Measurements from ENCODE around the gene CCDC85C. TPM values are rescaled to one million over a fixed set of nuclear protein-coding genes. Genes with fewer than 3 reads are reported as not detected.

The CCDC85C gene
- total RNA-seq, 2 experiments from 2014 or later = 6.8 to 7.9 TPM

DNA sequence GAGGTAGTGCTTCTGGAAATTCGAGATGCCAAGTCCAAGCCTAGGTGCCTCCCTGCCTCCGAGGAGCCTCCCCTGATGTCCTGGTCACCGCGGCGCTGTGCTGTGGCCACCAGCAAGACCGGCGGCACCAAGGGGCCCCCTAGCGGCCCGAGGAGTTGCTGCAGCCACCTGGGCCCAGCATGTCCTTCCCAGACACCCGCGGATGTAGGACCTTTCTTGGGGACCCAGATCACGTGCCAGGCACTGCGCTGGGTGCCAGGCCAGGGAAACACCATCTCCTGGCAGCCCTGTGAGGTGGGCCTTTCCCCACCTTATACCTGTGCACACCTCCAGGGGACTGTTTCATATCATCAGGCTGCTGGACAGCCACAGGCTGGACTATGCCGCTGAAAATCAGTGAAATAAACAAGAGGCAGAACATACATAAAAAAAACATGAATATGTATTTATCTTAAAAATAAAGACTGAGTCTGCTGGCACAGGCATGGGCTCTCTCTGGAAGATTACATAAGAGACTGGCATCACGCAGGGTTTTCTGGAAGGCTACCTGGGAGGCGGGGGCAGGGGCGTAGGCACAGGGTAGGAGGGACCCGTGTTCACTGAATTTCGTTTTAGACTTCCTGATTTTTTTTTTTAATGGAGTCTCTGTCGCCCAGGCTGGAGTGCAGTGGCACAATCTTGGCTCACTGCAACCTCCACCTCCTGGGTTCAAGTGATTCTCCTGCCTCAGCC, 25.0 kb upstream of the CCDC85C start:
- Mint-ChIP-seq H3K4me3 (no peak overlapping the region), H3K27me3 (peaks cover 11% of the 10 kb centered on the region), H3K4me1 (ENCODE audit: low read depth) (peaks cover 4% of the 10 kb centered on the region), H3K9me3 (no peaks in the 10 kb centered on the region), H3K27ac (no peak overlapping the region), H3K36me3 (ENCODE audit: low read depth) (no peaks in the 10 kb centered on the region)
- peak; percentile 76 for DNase-seq
- ChIA-PET POLR2A (interaction anchor here (0.6 kb wide), 1 partner anchor 138 kb away, joined by 3 read pairs; no protein-coding TSS in a partner anchor), CTCF (interaction anchor here (0.7 to 1.5 kb wide), 16 partner anchors 9 to 250 kb away, joined by 3 to 7 read pairs (median 4); partner anchors contain the start of gene CYP46A1)
- peak; percentile 95 for ATAC-seq
- intact Hi-C loops (cut with micrococcal nuclease) = loop anchor here (2.0 kb wide), 1 partner anchor 110 kb away; no protein-coding TSS in a partner anchor
- TF ChIP-seq, protein P1, sequence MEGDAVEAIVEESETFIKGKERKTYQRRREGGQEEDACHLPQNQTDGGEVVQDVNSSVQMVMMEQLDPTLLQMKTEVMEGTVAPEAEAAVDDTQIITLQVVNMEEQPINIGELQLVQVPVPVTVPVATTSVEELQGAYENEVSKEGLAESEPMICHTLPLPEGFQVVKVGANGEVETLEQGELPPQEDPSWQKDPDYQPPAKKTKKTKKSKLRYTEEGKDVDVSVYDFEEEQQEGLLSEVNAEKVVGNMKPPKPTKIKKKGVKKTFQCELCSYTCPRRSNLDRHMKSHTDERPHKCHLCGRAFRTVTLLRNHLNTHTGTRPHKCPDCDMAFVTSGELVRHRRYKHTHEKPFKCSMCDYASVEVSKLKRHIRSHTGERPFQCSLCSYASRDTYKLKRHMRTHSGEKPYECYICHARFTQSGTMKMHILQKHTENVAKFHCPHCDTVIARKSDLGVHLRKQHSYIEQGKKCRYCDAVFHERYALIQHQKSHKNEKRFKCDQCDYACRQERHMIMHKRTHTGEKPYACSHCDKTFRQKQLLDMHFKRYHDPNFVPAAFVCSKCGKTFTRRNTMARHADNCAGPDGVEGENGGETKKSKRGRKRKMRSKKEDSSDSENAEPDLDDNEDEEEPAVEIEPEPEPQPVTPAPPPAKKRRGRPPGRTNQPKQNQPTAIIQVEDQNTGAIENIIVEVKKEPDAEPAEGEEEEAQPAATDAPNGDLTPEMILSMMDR (IDR thresholded peaks at IDR 0.05) = peak; percentile 95

DNA sequence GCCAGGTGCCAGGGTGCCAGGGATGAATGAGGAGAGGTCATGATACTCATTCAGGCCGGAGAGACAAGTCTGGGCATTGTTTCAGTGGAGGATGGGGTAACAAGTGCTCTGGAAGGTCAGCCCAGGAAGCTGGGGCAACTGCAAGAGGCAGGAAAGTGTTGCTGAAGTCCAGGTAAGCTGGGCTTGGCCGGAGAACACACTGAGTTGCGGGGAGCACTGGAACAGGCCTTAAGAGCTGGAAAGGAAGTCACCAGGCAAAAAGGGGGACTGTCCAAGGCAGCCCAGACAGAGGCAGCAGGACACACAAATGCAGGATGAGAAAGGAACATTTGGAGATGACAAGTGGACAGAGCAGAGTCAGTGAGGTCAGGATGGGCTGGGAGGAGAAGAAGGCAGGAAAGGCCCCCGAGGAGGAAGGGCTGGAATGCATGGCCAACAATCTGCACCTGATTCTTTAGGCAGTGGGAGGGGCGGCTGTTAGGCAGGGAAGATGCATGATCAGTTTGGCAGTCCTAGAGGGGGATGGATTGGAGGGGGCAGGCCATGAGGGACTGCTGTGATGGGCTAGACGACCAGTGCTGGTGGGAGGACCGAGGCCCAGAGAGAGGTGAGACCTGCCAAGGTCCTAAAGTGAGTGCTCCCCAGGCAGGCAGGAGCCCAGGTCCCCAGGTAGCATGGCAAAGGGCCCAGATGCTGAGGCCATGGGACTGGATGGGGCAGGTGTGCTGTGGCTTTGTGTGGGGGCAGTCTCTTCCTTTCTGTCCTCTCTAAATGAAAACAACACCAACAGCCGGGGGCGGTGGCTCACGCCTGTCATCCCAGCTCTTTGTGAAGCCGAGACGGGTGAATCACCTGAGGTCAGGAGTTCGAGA, 23.7 kb upstream of the CCDC85C start:
- no peak for ATAC-seq
- intact Hi-C loops (cut with micrococcal nuclease) = loop anchor here (2.0 kb wide), 1 partner anchor 109 kb away; no protein-coding TSS in a partner anchor
- TF ChIP-seq, protein P1 (IDR thresholded peaks at IDR 0.05) = no peak
- DNase-seq = peak; percentile 46
- H3K9me3 Mint-ChIP-seq = no peaks in the 10 kb centered on the region
- H3K36me3 Mint-ChIP-seq (ENCODE audit: low read depth) = no peaks in the 10 kb centered on the region
- H3K4me3 Mint-ChIP-seq = no peak overlapping the region
- peaks cover 4% of the 10 kb centered on the region for H3K4me1 Mint-ChIP-seq (ENCODE audit: low read depth)
- ChIA-PET CTCF (interaction anchor here (0.7 to 1.8 kb wide), 19 partner anchors 8 to 252 kb away, joined by 3 to 8 read pairs (median 4); partner anchors contain the start of gene CYP46A1), POLR2A (interaction anchor here (0.6 kb wide), 1 partner anchor 137 kb away, joined by 3 read pairs; no protein-coding TSS in a partner anchor)
- H3K27ac Mint-ChIP-seq = no peak overlapping the region
- H3K27me3 Mint-ChIP-seq = peaks cover 15% of the 10 kb centered on the region

DNA sequence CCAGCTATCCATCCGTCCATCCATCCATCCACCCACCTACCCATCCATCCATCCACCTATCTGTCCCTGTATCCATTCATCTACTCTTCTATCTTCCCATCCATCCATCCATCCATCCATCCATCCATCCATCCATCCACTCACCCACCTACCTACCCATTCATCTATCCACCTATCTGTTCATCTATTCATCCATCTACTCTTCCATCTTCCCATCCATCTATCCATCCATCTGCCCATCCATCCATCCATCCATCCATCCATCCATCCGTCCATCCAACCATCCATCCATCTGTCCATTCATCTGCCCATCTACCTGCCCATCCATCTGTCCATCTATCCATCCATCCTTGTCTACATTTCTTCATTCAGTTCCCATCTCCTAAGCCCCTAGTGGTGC, 23.1 kb upstream of the CCDC85C start:
- ChIA-PET CTCF (interaction anchor here (0.9 to 1.8 kb wide), 2 partner anchors 108 to 109 kb away, joined by 3 to 8 read pairs; no protein-coding TSS in a partner anchor), POLR2A (no interaction called here)
- peaks cover 4% of the 10 kb centered on the region for H3K4me1 Mint-ChIP-seq (ENCODE audit: low read depth)
- H3K27me3 Mint-ChIP-seq = peaks cover 18% of the 10 kb centered on the region
- no peak for DNase-seq
- H3K27ac Mint-ChIP-seq = no peak overlapping the region
- H3K9me3 Mint-ChIP-seq = no peaks in the 10 kb centered on the region
- TF ChIP-seq, protein P1 (IDR thresholded peaks at IDR 0.05) = no peak
- no peaks in the 10 kb centered on the region for H3K36me3 Mint-ChIP-seq (ENCODE audit: low read depth)
- H3K4me3 Mint-ChIP-seq = no peak overlapping the region
- no peak for ATAC-seq
- intact Hi-C loops (cut with micrococcal nuclease) = no loop called here

DNA sequence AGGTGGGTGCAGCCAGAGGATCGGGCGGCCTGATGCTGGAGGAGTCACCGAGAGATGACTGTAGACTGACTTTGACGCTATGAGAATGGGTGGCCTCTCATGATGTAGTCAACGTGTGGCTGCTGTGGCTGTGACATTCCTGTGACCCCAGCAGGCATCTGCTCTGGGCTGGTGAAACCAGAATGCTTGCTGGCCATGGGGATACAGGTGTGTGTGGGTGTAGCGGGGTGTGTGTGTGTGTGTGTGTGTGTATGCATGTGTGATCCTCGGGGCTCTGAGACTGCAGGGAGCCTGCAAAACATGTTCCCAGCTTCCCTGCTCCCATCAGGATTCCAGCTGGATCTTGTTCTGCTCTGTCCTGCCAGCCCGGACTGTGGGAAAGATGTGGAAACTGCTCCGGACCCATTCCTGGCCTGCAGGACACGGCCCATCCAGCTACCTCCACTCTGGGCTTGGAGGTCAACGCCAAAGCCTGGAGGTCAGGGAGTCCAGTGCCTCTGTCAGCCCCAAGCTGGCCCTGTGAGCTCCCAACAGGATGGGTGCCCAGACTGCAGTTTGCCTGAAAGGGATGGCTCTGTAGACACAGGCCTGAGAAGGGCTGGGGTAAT, 22.1 kb upstream of the CCDC85C start:
- peaks cover 20% of the 10 kb centered on the region for H3K27me3 Mint-ChIP-seq
- intact Hi-C loops (cut with micrococcal nuclease) = no loop called here
- ATAC-seq = no peak
- H3K4me1 Mint-ChIP-seq (ENCODE audit: low read depth) = peaks cover 4% of the 10 kb centered on the region
- ChIA-PET CTCF (interaction anchor here (1.8 kb wide), 1 partner anchor 108 kb away, joined by 8 read pairs; no protein-coding TSS in a partner anchor), POLR2A (no interaction called here)
- H3K36me3 Mint-ChIP-seq (ENCODE audit: low read depth) = no peaks in the 10 kb centered on the region
- TF ChIP-seq, protein P1 (IDR thresholded peaks at IDR 0.05) = no peak
- DNase-seq = no peak
- no peaks in the 10 kb centered on the region for H3K9me3 Mint-ChIP-seq
- H3K4me3 Mint-ChIP-seq = no peak overlapping the region
- no peak overlapping the region for H3K27ac Mint-ChIP-seq
